GM12878 (cell line): ENCODE results near the gene MACROD2. TPM values are rescaled to one million over a fixed set of nuclear protein-coding genes. Genes with fewer than 3 reads are reported as not detected.

Experiments used
- ATAC-seq: fragments of 200-7000 bp; cut with Tn5 transposase; 3 replicates; pipeline ENCODE4 v1.9.1; 2020; ENCODE audit warnings: mild to moderate bottlenecking, moderate library complexity
- BruUV-seq: library from RNA; stranded (reverse); fragments of 400-500 nt; replicated peaks from 2 replicates; lab custom pipeline; 2021; lab: Mats Ljungman, UMichigan
- CTCF ChIA-PET: fragments of 300-600 bp; sonication (Branson Sonifier 250); formaldehyde crosslinking; extraction: SDS; loops from one replicate; lab custom pipeline; 2021; ENCODE audit warnings: inconsistent platforms; lab: Yijun Ruan, JAX
- POLR2A ChIA-PET: fragments of 350-600 bp; formaldehyde crosslinking; extraction: SDS; loops from one replicate; lab custom pipeline; 2021; ENCODE audit warnings: inconsistent platforms; lab: Charles Lee
- RAD21 ChIA-PET: fragments of 300-600 bp; sonication (Branson Sonifier 250); formaldehyde crosslinking; loops from one replicate; lab custom pipeline; 2023; ENCODE audit warnings: antibody characterized with exemption; ENCODE audit not compliant: unreplicated experiment; lab: Charles Lee
- SMC1A ChIA-PET: fragments of 300-600 bp; sonication (Branson Sonifier 250); formaldehyde crosslinking; loops from one replicate; lab custom pipeline; 2023; ENCODE audit not compliant: unreplicated experiment, uncharacterized antibody; lab: Charles Lee
- DNase-seq: peaks from one replicate; pipeline ENCODE4 v3.0.0-alpha.2; 2011; ENCODE audit warnings: low read depth, low spot score
- FAIRE-seq: peaks from 3 replicates; lab custom pipeline; 2011; peaks lifted over from hg19 to GRCh38; lab: Jason Lieb, UNC
- H2AFZ ChIP-seq: 2 replicates; pipeline ENCODE4 v1.6.0; 2011; ENCODE audit warnings: low read depth, low read length, control low read depth; ENCODE audit not compliant: control insufficient read depth
- H3K27ac ChIP-seq: 2 replicates; pipeline ENCODE4 v1.5.1; 2011; ENCODE audit warnings: control low read depth; ENCODE audit not compliant: control insufficient read depth, insufficient read depth
- H3K27me3 ChIP-seq, 2 experiments: replicated peaks in 1 of 2; 2 replicates each; pipeline versions ENCODE4 v1.6.0 to v1.6.1; 2011; ENCODE audit warnings: low read length in 1 of 2; ENCODE audit not compliant: control insufficient read depth in 2 of 2, insufficient read depth in 2 of 2
- H3K36me3 ChIP-seq, 2 experiments: 2 replicates each; pipeline ENCODE4 v1.5.1; 2011; ENCODE audit warnings: low read length in 1 of 2; ENCODE audit not compliant: control insufficient read depth in 2 of 2, insufficient read depth in 2 of 2
- H3K4me1 ChIP-seq: 2 replicates; pipeline ENCODE4 v1.6.1; 2011; ENCODE audit warnings: mild to moderate bottlenecking, low read length, moderate library complexity, mixed read lengths; ENCODE audit not compliant: control insufficient read depth, insufficient read depth
- H3K4me2 ChIP-seq: 2 replicates; pipeline ENCODE4 v1.6.0; 2011; ENCODE audit warnings: control low read depth; ENCODE audit not compliant: control insufficient read depth, insufficient read depth
- H3K4me3 ChIP-seq: fragments of 200-600 bp; sonication (generic); 2 replicates; pipeline ENCODE4 v1.5.1; 2016
- H3K79me2 ChIP-seq: 2 replicates; pipeline ENCODE4 v1.6.0; 2011; ENCODE audit warnings: low read length; ENCODE audit not compliant: control insufficient read depth, insufficient read depth
- H3K9ac ChIP-seq: 2 replicates; pipeline ENCODE4 v1.8.0; 2011; ENCODE audit warnings: low read length, control low read depth, mixed read lengths; ENCODE audit not compliant: control insufficient read depth, insufficient read depth
- H3K9me3 ChIP-seq: replicated peaks from 3 replicates; pipeline ENCODE4 v1.5.1; 2011; ENCODE audit warnings: mild to moderate bottlenecking, low read length; ENCODE audit not compliant: control insufficient read depth, insufficient read depth
- H4K20me1 ChIP-seq: 2 replicates; pipeline ENCODE4 v1.6.0; 2011; ENCODE audit not compliant: control insufficient read depth, insufficient read depth
- BMI1 ChIP-seq: fragments of 450-650 bp; IDR thresholded peaks from 2 replicates; pipeline ENCODE4 v1.6.1; 2016; ENCODE audit warnings: mild to moderate bottlenecking, moderate library complexity, borderline replicate concordance
- BRCA1 ChIP-seq: IDR thresholded peaks from 2 replicates; pipeline ENCODE4 v1.6.1; 2011; ENCODE audit warnings: low read depth, low read length, improper control_type of control experiment
- CBX3 ChIP-seq: fragments of 200-600 bp; sonication (generic); IDR thresholded peaks from 2 replicates; pipeline ENCODE4 v1.6.1; 2016; ENCODE audit warnings: low read depth, borderline replicate concordance
- CBX5 ChIP-seq: sonication (generic); IDR thresholded peaks from 2 replicates; pipeline ENCODE4 v1.6.1; 2016; ENCODE audit warnings: low read depth, moderate library complexity, mild to moderate bottlenecking, inconsistent platforms
- EED ChIP-seq: sonication (generic); IDR thresholded peaks from 2 replicates; pipeline ENCODE4 v1.6.1; 2016; ENCODE audit warnings: antibody characterized with exemption, low read depth
- ETV6 ChIP-seq, 2 experiments: fragments of 450-650 bp in 1 of 2; IDR thresholded peaks in 1 of 2; conservative IDR thresholded peaks in 1 of 2; 2 replicates each; pipeline ENCODE4 v1.6.1; 2014; ENCODE audit warnings: antibody characterized with exemption in 1 of 2, borderline replicate concordance in 1 of 2, low read depth in 1 of 2, mild to moderate bottlenecking in 1 of 2, moderate library complexity in 1 of 2
- MEF2A ChIP-seq: IDR thresholded peaks from 2 replicates; pipeline ENCODE4 v1.6.1; 2011; ENCODE audit warnings: low read depth, mild to moderate bottlenecking, low read length, moderate library complexity; ENCODE audit not compliant: insufficient read depth
- NFIC ChIP-seq: IDR thresholded peaks from 2 replicates; pipeline ENCODE4 v1.6.1; 2012; ENCODE audit warnings: low read depth, mild to moderate bottlenecking, inconsistent platforms, low read length, moderate library complexity
- NR2C1 ChIP-seq: fragments of 450-650 bp; IDR thresholded peaks from 2 replicates; pipeline ENCODE4 v1.6.1; 2017; ENCODE audit warnings: antibody characterized with exemption, mild to moderate bottlenecking, moderate library complexity
- POLR2AphosphoS2 ChIP-seq: IDR thresholded peaks from 2 replicates; pipeline ENCODE4 v1.6.1; 2011; ENCODE audit warnings: low read depth, mild to moderate bottlenecking, low read length, improper control_type of control experiment, moderate library complexity
- WGBS: methylation state at CpG from one replicate; pipeline ENCODE4 v1.1.6; 2016; ENCODE audit warnings: low lambda C conversion rate; ENCODE audit not compliant: insufficient replicate concordance, insufficient coverage; ENCODE audit errors: missing lambda C conversion rate; 5-methylcytosine and 5-hydroxymethylcytosine counted together
- in situ Hi-C: fragments of 300-500 bp; cut with MboI; formaldehyde crosslinking; loops from 9 replicates; pipeline ENCODE4 v1.14.3; 2018; ENCODE audit warnings: mixed read lengths
- intact Hi-C: fragments of 100-400 bp; cut with micrococcal nuclease; formaldehyde crosslinking; loops from one replicate; pipeline ENCODE4 v1.14.2; 2022; ENCODE audit not compliant: unreplicated experiment
- polyA plus RNA-seq, 11 experiments: library from polyadenylated mRNA; depleted of rRNA in 4 of 11; unstranded in 6 of 11; stranded (reverse) in 5 of 11; fragments of >200 nt; fragmentation: Nextera tagmentation in 4 of 11; fragmentation: Illumina TruSeq in 1 of 11; extraction: Ambion mirVana in 4 of 11; extraction: Trizol in 1 of 11; gene quantifications; 1 replicate in 1 of 11; 2 replicates in 10 of 11; pipeline versions ENCODE4 v1.2.1 to v1.2.3, GENCODE V29; 2011 to 2016; ENCODE audit warnings: inconsistent platforms in 2 of 11, missing spikeins in 2 of 11, low read depth in 1 of 11
- total RNA-seq, 4 experiments: library from RNA; depleted of rRNA in 3 of 4; stranded (reverse); fragments of >200 nt in 3 of 4; fragmentation: Illumina TruSeq in 1 of 4; extraction: Trizol in 1 of 4; gene quantifications; 2 replicates each; pipeline versions ENCODE4 v1.2.1 to v1.2.3, GENCODE V29; 2013 to 2021

Gene MACROD2
- total and polyA plus RNA-seq, 10 of the 15 experiments (the other 5 are each of a cell fraction or from before 2014, with no cell fraction given): 1.1 to 21.5 (median 2.2) TPM

GRCh38 chr20:14712302-14712739 is 717.0 kb downstream of the MACROD2 start:
- TF ChIP-seq NR2C1 (no peak), CBX5 (no peak), POLR2AphosphoS2 (no peak), CBX3 (no peak), BMI1 (no peak), NFIC (no peak), BRCA1 (no peak), EED (no peak), ETV6 (conservative IDR thresholded peaks at IDR 0.05 in 1 of 2, IDR thresholded peaks at IDR 0.05 in 1 of 2; ENCODE audit: borderline replicate concordance in 1 of 2, low read depth in 1 of 2) (no peak), MEF2A (no peak)

More at GRCh38 chr20:14712302-14712739, 717.0 kb downstream of the MACROD2 start:
- 68% methylated on average over 6 of the region's 6 CpGs for WGBS
- DNase-seq (no peak), ATAC-seq (no peak), FAIRE-seq (no peak)
- CTCF ChIA-PET: no interaction called here
- H3K4me2 ChIP-seq: no peak overlapping the region
- POLR2A ChIA-PET: no interaction called here
- H3K27me3 ChIP-seq: no peaks in the 10 kb centered on the region
- H3K36me3 ChIP-seq: no peaks in the 10 kb centered on the region
- no peak overlapping the region for H3K4me3 ChIP-seq
- in situ Hi-C loops: no loop called here
- RAD21 ChIA-PET: interaction anchor here (0.8 kb wide), 1 partner anchor 31 kb away, joined by 3 read pairs; no protein-coding TSS in a partner anchor
- no peaks in the 10 kb centered on the region for H3K4me1 ChIP-seq
- no peak overlapping the region for H3K9ac ChIP-seq
- H3K9me3 ChIP-seq: no peaks in the 10 kb centered on the region; the same call in 2 of the 3 replicates
- no peak overlapping the region for H2AFZ ChIP-seq
- H4K20me1 ChIP-seq: no peaks in the 10 kb centered on the region
- no peaks in the 10 kb centered on the region for H3K79me2 ChIP-seq
- intact Hi-C loops: no loop called here
- SMC1A ChIA-PET: interaction anchor here (1.1 to 2.9 kb wide), 3 partner anchors 11 to 19 kb away, joined by 3 to 8 read pairs (median 4); no protein-coding TSS in a partner anchor
- BruUV-seq: no TSS peak
- no peak overlapping the region for H3K27ac ChIP-seq
